Esophagus muscularis mucosa (tissue), 4 donors: ENCODE measurements around the gene KREMEN1.

Experiments
- EP300 ChIP-seq: sonication (generic); formaldehyde crosslinking; IDR thresholded peaks from one replicate; pipeline ENCODE4 v1.6.1; 2017; ENCODE audit warnings: antibody characterized with exemption
- POLR2A ChIP-seq: fragments of 450-650 bp; IDR thresholded peaks from one replicate; pipeline ENCODE4 v1.6.1; 2017; ENCODE audit warnings: antibody characterized with exemption, moderate library complexity, mild to moderate bottlenecking, low read depth
- POLR2AphosphoS5 ChIP-seq, 2 donors: sonication (generic); formaldehyde crosslinking; IDR thresholded peaks; one replicate each; pipeline ENCODE4 v1.6.1; 2017; ENCODE audit warnings: antibody characterized with exemption in 2 of 2
- TF ChIP-seq, protein P1 (sequence below), 3 experiments: fragments of 200-600 bp in 2 of 3; fragments of 450-650 bp in 1 of 3; sonication (generic) in 2 of 3; IDR thresholded peaks; one replicate each; pipeline ENCODE4 v1.5.1; 2017 to 2019; ENCODE audit warnings: antibody characterized with exemption in 3 of 3, mild to moderate bottlenecking in 2 of 3, moderate library complexity in 1 of 3

DNA sequence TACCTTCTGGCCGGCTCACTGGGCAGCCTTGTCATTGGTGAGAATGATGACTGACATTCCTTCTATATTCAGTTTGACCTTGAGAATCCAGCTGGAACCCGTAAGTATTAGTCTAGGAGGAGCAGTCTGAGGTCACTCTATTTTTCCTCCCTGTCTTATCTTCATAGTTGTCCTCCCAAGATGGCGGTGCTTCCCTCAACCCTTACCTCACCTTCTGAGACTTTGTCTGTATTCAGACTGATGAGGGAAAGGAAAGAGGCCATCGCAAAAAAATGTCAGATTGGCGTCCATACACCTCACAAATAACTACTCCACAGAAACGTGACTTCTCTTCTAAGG, 6.0 kb downstream of the KREMEN1 start:
- TF ChIP-seq, protein P1, sequence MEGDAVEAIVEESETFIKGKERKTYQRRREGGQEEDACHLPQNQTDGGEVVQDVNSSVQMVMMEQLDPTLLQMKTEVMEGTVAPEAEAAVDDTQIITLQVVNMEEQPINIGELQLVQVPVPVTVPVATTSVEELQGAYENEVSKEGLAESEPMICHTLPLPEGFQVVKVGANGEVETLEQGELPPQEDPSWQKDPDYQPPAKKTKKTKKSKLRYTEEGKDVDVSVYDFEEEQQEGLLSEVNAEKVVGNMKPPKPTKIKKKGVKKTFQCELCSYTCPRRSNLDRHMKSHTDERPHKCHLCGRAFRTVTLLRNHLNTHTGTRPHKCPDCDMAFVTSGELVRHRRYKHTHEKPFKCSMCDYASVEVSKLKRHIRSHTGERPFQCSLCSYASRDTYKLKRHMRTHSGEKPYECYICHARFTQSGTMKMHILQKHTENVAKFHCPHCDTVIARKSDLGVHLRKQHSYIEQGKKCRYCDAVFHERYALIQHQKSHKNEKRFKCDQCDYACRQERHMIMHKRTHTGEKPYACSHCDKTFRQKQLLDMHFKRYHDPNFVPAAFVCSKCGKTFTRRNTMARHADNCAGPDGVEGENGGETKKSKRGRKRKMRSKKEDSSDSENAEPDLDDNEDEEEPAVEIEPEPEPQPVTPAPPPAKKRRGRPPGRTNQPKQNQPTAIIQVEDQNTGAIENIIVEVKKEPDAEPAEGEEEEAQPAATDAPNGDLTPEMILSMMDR (IDR thresholded peaks at IDR 0.05), result no peak
- TF ChIP-seq POLR2AphosphoS5 (IDR thresholded peaks at IDR 0.05) (no peak), EP300 (no peak), POLR2A (no peak)
